Measurements from ENCODE around the gene LRRC9.

GRCh38 chr14:59998564-59998963 lies 78.6 kb downstream of the LRRC9 start:
- TF ChIP-seq, protein P1, sequence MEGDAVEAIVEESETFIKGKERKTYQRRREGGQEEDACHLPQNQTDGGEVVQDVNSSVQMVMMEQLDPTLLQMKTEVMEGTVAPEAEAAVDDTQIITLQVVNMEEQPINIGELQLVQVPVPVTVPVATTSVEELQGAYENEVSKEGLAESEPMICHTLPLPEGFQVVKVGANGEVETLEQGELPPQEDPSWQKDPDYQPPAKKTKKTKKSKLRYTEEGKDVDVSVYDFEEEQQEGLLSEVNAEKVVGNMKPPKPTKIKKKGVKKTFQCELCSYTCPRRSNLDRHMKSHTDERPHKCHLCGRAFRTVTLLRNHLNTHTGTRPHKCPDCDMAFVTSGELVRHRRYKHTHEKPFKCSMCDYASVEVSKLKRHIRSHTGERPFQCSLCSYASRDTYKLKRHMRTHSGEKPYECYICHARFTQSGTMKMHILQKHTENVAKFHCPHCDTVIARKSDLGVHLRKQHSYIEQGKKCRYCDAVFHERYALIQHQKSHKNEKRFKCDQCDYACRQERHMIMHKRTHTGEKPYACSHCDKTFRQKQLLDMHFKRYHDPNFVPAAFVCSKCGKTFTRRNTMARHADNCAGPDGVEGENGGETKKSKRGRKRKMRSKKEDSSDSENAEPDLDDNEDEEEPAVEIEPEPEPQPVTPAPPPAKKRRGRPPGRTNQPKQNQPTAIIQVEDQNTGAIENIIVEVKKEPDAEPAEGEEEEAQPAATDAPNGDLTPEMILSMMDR (IDR thresholded peaks at IDR 0.05): no peak
- TF ChIP-seq POLR2A (IDR thresholded peaks at IDR 0.05): no peak
